ENCODE results near the gene SLC6A12. TPM values are rescaled to one million over a fixed set of nuclear protein-coding genes. Genes with fewer than 3 reads are reported as not detected.
A peak's percentile ranks its signal among the peaks of the same experiment; 100 is the strongest.
"Not testable (repeated sequence)": the region's sequence is repeated elsewhere in the genome, so short reads cannot be mapped to it uniquely, and the experiment has no call there.

SLC6A12 gene
- total RNA-seq, 1 donor from 2014 or later, result 3.4 TPM

- DNase-seq (ENCODE audit: low spot score), result not testable (repeated sequence)
Measured at GRCh38 chr12:235967-236366, 22.0 kb upstream of the SLC6A12 start.

DNA sequence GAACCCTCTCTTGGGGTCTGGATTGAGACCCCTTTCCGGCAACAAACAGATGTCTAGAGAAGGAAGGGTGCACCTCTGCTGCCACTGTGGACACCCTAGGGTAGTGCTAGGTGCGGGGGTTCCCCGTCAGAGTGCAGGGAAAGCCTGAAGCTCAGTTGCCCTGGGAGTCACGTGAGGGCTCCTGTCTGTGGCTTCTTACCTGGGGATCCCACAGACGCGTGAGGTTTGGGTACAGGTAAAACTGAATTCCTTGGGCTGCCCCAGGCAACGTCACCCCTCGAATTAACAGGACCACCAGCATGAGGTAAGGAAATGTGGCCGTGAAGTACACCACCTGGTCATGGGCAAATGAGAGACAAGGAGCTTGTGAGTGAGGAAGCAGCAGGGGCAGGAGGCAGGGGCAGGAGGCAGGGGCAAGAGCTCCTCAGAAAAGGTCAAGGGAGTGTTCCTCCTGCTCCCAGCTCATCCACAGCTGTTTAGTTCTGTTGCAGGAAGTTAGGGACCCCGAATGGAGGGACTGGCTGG, 21.0 kb upstream of the SLC6A12 start:
- peak; percentile 71 for DNase-seq (ENCODE audit: low spot score)

- peak; percentile 30 for DNase-seq (ENCODE audit: low spot score)
Measured at GRCh38 chr12:234019-234418, 20.1 kb upstream of the SLC6A12 start.

- DNase-seq (ENCODE audit: low spot score), result no peak
Measured at GRCh38 chr12:233615-233968, 19.6 kb upstream of the SLC6A12 start.

GRCh38 chr12:232731-233614, 19.0 kb upstream of the SLC6A12 start:
- peak; percentile 77 for DNase-seq (ENCODE audit: low spot score)

DNA sequence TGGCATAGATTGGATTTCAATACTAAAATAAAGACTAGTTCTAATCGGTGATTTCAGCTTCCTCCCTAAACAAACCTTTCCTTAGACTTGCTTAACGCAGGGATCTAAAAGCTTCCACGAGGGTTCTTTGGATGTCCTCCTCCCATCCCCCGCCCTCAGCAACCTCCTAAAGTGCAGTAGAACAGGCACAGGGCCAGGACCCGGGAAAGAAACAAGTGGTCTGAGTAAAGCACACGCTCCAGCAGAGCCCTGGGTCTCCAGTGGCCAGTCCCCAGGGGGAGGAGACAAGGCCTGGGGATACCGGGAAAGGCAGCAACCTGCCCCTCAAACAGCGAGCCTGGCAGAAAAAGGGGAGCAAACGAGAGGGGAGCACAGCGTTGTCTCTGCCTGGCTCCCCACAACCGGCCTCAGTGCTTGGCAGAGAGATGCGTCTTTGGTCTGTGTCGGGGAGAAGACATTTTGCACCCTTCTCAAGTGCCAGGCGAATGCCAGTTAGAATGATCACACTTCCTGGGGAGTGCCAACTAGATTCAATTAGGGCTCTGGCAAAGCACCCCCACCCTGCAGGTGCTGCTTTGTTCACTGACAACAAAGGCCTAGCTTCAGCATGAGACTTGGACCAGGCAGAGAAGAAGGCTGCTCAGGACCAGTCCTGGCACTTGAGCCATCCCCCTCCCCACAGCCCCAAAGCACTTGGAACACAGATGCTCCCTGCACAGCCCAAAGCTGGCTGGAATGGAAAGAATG, 17.1 kb upstream of the SLC6A12 start:
- DNase-seq (ENCODE audit: low spot score), result peak; percentile 35

GRCh38 chr12:229441-230191, 15.7 kb upstream of the SLC6A12 start:
- DNase-seq (ENCODE audit: low spot score), result peak; percentile 87

GRCh38 chr12:228846-229200, 14.9 kb upstream of the SLC6A12 start:
- DNase-seq (ENCODE audit: low spot score), result peak; percentile 22

DNA sequence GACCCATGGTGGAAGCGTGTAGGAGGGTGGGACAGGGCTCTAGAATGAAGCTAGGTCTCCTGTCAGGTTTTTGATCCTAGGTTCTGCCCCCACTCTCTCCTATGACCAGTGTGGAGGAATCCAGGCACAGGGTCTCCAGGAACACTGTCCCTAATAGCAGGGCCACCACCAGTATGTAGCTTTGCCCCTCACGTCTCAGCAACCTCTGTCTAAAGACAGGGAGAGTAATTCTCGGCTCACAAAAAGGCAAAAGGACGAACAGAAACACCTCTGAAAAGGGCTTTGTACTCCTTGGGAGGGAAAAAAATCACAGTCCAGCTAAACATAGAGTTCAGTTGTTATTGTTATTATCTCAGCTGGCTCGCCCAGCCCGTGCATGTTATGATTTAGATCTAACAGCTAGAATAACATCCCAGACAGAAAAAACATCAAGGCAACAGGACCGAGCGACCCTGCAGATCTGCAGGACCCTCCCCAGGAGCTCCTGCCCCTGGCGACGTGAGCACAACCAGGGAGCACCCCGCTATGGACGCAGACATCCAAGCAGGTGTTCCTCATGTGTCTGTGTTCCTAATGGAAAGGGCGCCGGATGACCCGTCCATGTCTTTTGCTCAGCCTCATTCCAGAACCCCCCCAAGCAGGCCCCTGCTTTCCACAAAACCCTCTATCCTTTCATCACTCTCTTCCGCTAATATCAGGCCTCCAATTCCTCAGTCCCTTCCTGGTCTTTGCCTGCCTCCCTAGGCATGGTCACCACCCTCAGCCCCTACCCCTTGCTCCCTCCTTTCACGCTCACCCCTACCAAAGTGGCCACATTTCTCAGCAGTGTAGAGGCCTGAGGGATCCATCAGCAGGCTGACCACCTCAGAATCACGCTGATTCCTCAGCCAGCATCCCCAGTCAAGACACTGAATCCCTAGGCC, 14.2 kb upstream of the SLC6A12 start:
- DNase-seq (ENCODE audit: low spot score), result peak; percentile 67

DNA sequence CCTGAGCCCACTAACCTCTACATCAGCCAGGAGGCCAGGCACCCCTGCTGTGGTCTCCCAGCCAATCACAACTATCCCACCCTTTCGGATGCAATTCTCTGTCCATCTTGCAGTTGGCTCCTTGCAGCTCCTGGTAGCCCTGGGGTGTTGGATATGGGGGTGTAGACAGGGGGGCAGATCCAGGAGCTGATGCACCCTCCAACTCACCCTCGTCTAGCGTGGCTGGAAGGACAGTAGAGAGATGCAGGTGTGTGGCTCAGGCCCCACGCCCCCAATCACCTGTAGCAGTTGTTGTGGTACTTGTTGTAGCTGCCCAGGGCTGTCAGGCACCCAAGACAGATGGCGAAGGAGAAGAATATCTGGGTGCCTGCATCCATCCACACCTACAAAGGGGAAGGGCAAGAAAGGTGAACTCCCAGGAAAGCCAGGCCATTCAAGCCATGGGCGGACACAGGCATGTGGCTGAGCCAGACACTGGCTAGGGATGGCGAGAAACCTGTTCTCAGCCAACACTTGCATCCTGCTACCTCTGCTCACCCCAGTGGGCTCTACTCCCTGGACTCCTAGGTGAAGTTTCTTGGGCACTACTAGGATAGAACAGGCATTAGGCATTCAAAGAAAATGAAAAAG, 13.4 kb upstream of the SLC6A12 start:
- peak; percentile 76 for DNase-seq (ENCODE audit: low spot score)

- peak; percentile 81 for DNase-seq (ENCODE audit: low spot score)
Measured at GRCh38 chr12:226401-226800, 12.4 kb upstream of the SLC6A12 start.

DNA sequence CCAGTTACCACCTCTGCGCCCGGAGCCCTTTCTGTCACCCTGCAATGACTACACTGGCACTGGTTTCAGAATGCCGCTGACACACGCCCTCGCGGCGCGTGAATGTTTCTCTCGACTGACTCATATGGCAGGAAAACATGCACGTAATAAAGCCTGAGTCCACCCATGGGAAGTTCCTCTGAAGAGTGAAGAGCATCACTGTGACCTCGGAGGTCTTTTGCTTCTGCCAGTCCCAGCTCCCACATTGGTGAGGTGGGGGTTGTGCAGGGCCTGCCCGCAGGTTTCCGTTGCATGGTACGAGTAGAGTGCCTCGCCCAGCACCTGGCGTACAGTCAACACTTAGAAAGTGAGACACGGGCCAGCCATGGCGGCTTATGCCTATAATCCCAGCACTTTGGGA, 11.1 kb upstream of the SLC6A12 start:
- DNase-seq (ENCODE audit: low spot score), result peak; percentile 75

DNA sequence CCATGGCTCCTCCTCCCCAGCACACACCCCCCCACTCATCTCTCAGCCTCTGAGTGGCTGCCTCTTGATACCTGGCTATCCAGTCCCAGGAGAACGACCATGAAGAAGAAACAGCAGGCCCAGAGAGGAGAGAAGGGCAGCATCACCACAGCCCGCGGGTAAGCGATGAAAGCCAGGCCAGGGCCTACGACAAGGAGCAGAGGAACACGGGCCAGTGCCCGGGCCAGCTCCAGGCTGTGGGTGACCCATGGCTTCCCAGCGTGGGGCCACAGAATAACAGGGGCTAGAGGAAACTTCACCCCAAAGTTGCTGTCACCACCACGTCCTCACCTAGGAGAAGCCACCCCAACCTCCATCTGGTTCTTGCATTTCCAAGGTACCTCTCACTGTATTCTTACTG, 10.4 kb upstream of the SLC6A12 start:
- DNase-seq (ENCODE audit: low spot score), result no peak

GRCh38 chr12:223841-224240, 9.9 kb upstream of the SLC6A12 start:
- DNase-seq (ENCODE audit: low spot score), result no peak

DNA sequence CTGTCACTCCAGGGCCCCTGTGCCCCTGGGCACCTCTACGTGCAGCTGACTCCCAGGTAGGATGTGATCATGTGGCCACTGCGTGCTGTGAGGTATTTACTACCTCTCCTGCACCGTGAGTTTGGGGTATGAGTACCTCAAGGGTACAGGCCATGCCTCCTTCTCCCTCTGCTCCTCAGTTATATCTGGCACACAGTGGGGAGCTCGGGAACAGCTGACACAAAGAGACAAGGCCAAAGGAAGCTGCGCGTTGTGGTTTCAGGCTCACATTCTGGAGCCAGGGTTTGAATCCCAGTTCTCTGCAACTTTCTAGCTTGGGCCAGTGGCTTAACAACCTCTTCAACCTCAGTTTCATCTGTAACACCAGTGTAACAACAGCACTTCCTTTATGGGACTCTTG, 7.8 kb upstream of the SLC6A12 start:
- no peak for DNase-seq (ENCODE audit: low spot score)

DNA sequence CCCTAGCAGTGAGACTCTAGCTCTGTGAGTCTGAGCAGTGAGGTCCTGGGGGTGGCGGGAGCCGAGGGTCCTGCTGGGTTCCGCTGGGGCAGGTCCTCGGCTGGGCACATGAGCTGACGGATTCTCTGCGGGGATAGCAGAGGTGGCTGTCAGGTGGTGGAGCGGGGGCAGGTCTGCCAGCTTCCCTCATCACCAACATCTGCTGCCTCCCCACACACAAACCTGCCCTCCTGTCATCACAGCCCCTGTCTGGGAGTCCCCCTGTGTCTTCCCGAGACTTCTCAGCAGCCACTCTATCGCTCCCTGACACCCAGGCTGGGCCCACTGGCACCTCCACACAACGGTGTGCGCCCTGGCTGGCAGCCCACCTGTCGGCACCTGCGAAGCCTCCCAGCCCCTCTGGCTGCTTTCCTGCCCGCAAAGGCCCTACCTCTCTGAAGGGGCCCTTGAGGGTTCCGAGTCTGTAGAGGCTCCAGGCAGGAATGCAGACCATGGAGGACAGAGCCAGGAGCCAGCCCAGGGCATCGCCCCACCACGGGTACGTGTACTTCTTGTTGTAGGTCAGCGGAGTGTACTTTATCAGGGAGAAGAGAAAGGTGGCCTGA, 7.1 kb upstream of the SLC6A12 start:
- DNase-seq (ENCODE audit: low spot score), result no peak

- DNase-seq (ENCODE audit: low spot score), result no peak
Measured at GRCh38 chr12:220491-220890, 6.5 kb upstream of the SLC6A12 start.

- DNase-seq (ENCODE audit: low spot score), result no peak
Measured at GRCh38 chr12:219891-220352, 6.0 kb upstream of the SLC6A12 start.

Measured in mesenteric fat pad (tissue), 1 donor.